ENCODE results near the gene AFG3L2. TPM values are rescaled to one million over a fixed set of nuclear protein-coding genes. Genes with fewer than 3 reads are reported as not detected.

AFG3L2 gene
- total and polyA plus RNA-seq, 10 of the 15 experiments (the other 5 are each of a cell fraction or from before 2014, with no cell fraction given) = 21.0 to 72.7 (median 57.7) TPM

- no TSS peak for BruUV-seq (replicated peaks)
- ChIA-PET CTCF (interaction anchor here (4.7 kb wide), 1 partner anchor 12 kb away, joined by 32 read pairs; no protein-coding TSS in a partner anchor), SMC1A (ENCODE audit: uncharacterized antibody, unreplicated experiment) (interaction anchor here (3.0 kb wide), 1 partner anchor 7 kb away, joined by 10 read pairs; no protein-coding TSS in a partner anchor), POLR2A (no interaction called here), RAD21 (ENCODE audit: unreplicated experiment) (no interaction called here)
- peaks cover 0 to 3% of the 10 kb centered on the region in 2 experiments; a peak in 2 of 4 replicates for H3K36me3 ChIP-seq (ENCODE audit: control insufficient read depth in 2 of 2, insufficient read depth in 2 of 2, low read length in 1 of 2)
- H3K9ac ChIP-seq (ENCODE audit: control insufficient read depth, insufficient read depth, low read length) = no peak overlapping the region
- H3K27ac ChIP-seq (ENCODE audit: control insufficient read depth, insufficient read depth) = peak overlapping the region; percentile 75
- peak overlapping the region; percentile 47 for H3K4me2 ChIP-seq (ENCODE audit: control insufficient read depth, insufficient read depth)
- no peaks in the 10 kb centered on the region for H4K20me1 ChIP-seq (ENCODE audit: control insufficient read depth, insufficient read depth)
- in situ Hi-C loops (cut with MboI) (no loop called here), intact Hi-C loops (cut with micrococcal nuclease; ENCODE audit: unreplicated experiment) (no loop called here)
- ATAC-seq = no peak
- 0 out of 2 replicates have a peak overlapping the region, but pooled peaks have one; percentile 26 for H3K4me3 ChIP-seq
- H3K9me3 ChIP-seq (replicated peaks; ENCODE audit: control insufficient read depth, insufficient read depth, low read length) = peaks cover 9% of the 10 kb centered on the region; the same call in 2 of the 3 replicates
- no peak overlapping the region for H2AFZ ChIP-seq (ENCODE audit: control insufficient read depth, low read depth, low read length)
- 40% methylated on average over 5 of the region's 5 CpGs for WGBS (ENCODE audit: insufficient coverage, insufficient replicate concordance, low lambda C conversion rate, missing lambda C conversion rate)
- H3K79me2 ChIP-seq (ENCODE audit: control insufficient read depth, insufficient read depth, low read length) = no peaks in the 10 kb centered on the region; the same call in 1 of the 2 replicates
- FAIRE-seq = no peak
- no peaks in the 10 kb centered on the region for H3K27me3 ChIP-seq (replicated peaks in 1 of 2; ENCODE audit: control insufficient read depth in 2 of 2, insufficient read depth in 2 of 2, low read length in 1 of 2)
- H3K4me1 ChIP-seq (ENCODE audit: control insufficient read depth, insufficient read depth, low read length) = peaks cover 28% of the 10 kb centered on the region
- DNase-seq (ENCODE audit: low read depth, low spot score) = no peak
- TF ChIP-seq PRDM15 (CRISPR knock-in tag; IDR thresholded peaks at IDR 0.05) = no peak
- TF ChIP-seq SUPT20H (IDR thresholded peaks at IDR 0.05; ENCODE audit: borderline replicate concordance, control insufficient read depth, low read depth, low read length) = no peak
- no peak for TF ChIP-seq EP300 (IDR thresholded peaks at IDR 0.05; ENCODE audit: borderline replicate concordance in 1 of 2, control insufficient read depth in 1 of 2, low read depth in 2 of 2, low read length in 2 of 2)
- TF ChIP-seq NR2F1 (conservative IDR thresholded peaks at IDR 0.05) = no peak
- no peak for TF ChIP-seq RAD21 (IDR thresholded peaks at IDR 0.05; ENCODE audit: insufficient read depth, low read depth, low read length)
- TF ChIP-seq RFX5 (IDR thresholded peaks at IDR 0.05; ENCODE audit: low read depth, low read length) = no peak
- no peak for TF ChIP-seq RELA (IDR thresholded peaks at IDR 0.05; ENCODE audit: borderline replicate concordance, partially characterized antibody)
- TF ChIP-seq ZBTB4 (CRISPR knock-in tag; IDR thresholded peaks at IDR 0.05) = no peak
- TF ChIP-seq SKIL (IDR thresholded peaks at IDR 0.05; ENCODE audit: low read depth, poor library complexity, severe bottlenecking) = no peak
- no peak for TF ChIP-seq BCL11A (IDR thresholded peaks at IDR 0.05; ENCODE audit: low read depth, low read length)
- TF ChIP-seq NKRF (conservative IDR thresholded peaks at IDR 0.05) = no peak
- TF ChIP-seq NBN (IDR thresholded peaks at IDR 0.05) = no peak
- TF ChIP-seq DPF2 (IDR thresholded peaks at IDR 0.05) = no peak
These were observed 61.1 kb downstream of the AFG3L2 start for GRCh38 chr18:12315911-12316310.

Measured in GM12878 (cell line).